H9 (cell line): Measurements from ENCODE around the gene ZNF280A. TPM values are rescaled to one million over a fixed set of nuclear protein-coding genes. Genes with fewer than 3 reads are reported as not detected.

ENCODE experiments used
- DNase-seq: peaks from one replicate; pipeline ENCODE4 v3.0.0-alpha.2; 2017
- H2AFZ ChIP-seq: one replicate; pipeline ENCODE4 v1.6.1; 2013; ENCODE audit warnings: mild to moderate bottlenecking, low read length, control low read depth, moderate library complexity
- H2AK5ac ChIP-seq: 2 replicates; pipeline ENCODE4 v1.6.1; 2013; ENCODE audit warnings: low read length, control low read depth, mixed read lengths; ENCODE audit not compliant: insufficient read length
- H2BK120ac ChIP-seq: one replicate; pipeline ENCODE4 v1.6.1; 2013; ENCODE audit warnings: low read depth, mild to moderate bottlenecking, low read length, control low read depth, inconsistent platforms; ENCODE audit not compliant: poor library complexity, severe bottlenecking
- H2BK12ac ChIP-seq: 2 replicates; pipeline ENCODE4 v1.6.1; 2013; ENCODE audit warnings: low read length, control low read depth, mixed read lengths, low read depth; ENCODE audit not compliant: insufficient read length
- H2BK15ac ChIP-seq: 2 replicates; pipeline ENCODE4 v1.6.1; 2013; ENCODE audit warnings: low read depth, low read length, control low read depth
- H2BK20ac ChIP-seq: one replicate; pipeline ENCODE4 v1.6.1; 2013; ENCODE audit warnings: low read depth, mild to moderate bottlenecking, low read length, control low read depth, inconsistent platforms; ENCODE audit not compliant: poor library complexity, severe bottlenecking
- H2BK5ac ChIP-seq: 2 replicates; pipeline ENCODE4 v1.6.1; 2013; ENCODE audit warnings: low read length, control low read depth, mixed read lengths; ENCODE audit not compliant: insufficient read length
- H3K14ac ChIP-seq: 2 replicates; pipeline ENCODE4 v1.6.1; 2013; ENCODE audit warnings: low read length, control low read depth; ENCODE audit not compliant: insufficient read depth
- H3K18ac ChIP-seq: 2 replicates; pipeline ENCODE4 v1.6.1; 2013; ENCODE audit warnings: low read depth, mild to moderate bottlenecking, mixed read lengths, low read length, control low read depth; ENCODE audit not compliant: insufficient read length
- H3K23ac ChIP-seq: 2 replicates; pipeline ENCODE4 v1.6.1; 2013; ENCODE audit warnings: low read length, control low read depth, mixed read lengths, low read depth; ENCODE audit not compliant: insufficient read length
- H3K23me2 ChIP-seq: 2 replicates; pipeline ENCODE4 v1.6.1; 2013; ENCODE audit warnings: low read depth, mild to moderate bottlenecking, mixed read lengths, low read length, control low read depth; ENCODE audit not compliant: insufficient read length, poor library complexity, severe bottlenecking
- H3K27ac ChIP-seq: 2 replicates; pipeline ENCODE4 v1.5.1; 2013; ENCODE audit warnings: low read length, control low read depth, mixed read lengths, low read depth; ENCODE audit not compliant: insufficient read length
- H3K27me3 ChIP-seq: 2 replicates; pipeline ENCODE4 v1.6.1; 2013; ENCODE audit warnings: low read length, control low read depth, inconsistent platforms; ENCODE audit not compliant: insufficient read depth
- H3K4ac ChIP-seq: 2 replicates; pipeline ENCODE4 v1.6.1; 2013; ENCODE audit warnings: low read depth, mild to moderate bottlenecking, control low read depth, inconsistent platforms, low read length, moderate library complexity
- H3K4me1 ChIP-seq: 2 replicates; pipeline ENCODE4 v1.6.1; 2013; ENCODE audit warnings: low read length, control low read depth, inconsistent platforms; ENCODE audit not compliant: insufficient read depth
- H3K4me2 ChIP-seq: 2 replicates; pipeline ENCODE4 v1.6.1; 2013; ENCODE audit warnings: low read length, control low read depth, mixed read lengths; ENCODE audit not compliant: insufficient read length, insufficient read depth
- H3K56ac ChIP-seq: 2 replicates; pipeline ENCODE4 v1.6.1; 2013; ENCODE audit warnings: low read depth, mild to moderate bottlenecking, mixed read lengths, low read length, control low read depth; ENCODE audit not compliant: insufficient read length
- H3K79me1 ChIP-seq: 2 replicates; pipeline ENCODE4 v1.6.1; 2013; ENCODE audit warnings: low read depth, mild to moderate bottlenecking, moderate library complexity, low read length, control low read depth, inconsistent platforms; ENCODE audit not compliant: insufficient read depth, poor library complexity, severe bottlenecking
- H3K79me2 ChIP-seq: 2 replicates; pipeline ENCODE4 v1.6.1; 2013; ENCODE audit warnings: low read length, control low read depth, inconsistent platforms; ENCODE audit not compliant: insufficient read depth
- H3K9ac ChIP-seq: 2 replicates; pipeline ENCODE4 v1.6.1; 2013; ENCODE audit warnings: low read length, control low read depth, mixed read lengths; ENCODE audit not compliant: insufficient read length; ENCODE audit errors: extremely low read depth
- H3K9me3 ChIP-seq: one replicate; pipeline ENCODE4 v1.6.1; 2013; ENCODE audit warnings: low read depth, low read length, inconsistent platforms; ENCODE audit not compliant: control insufficient read depth
- H3T11ph ChIP-seq: one replicate; pipeline ENCODE4 v1.6.1; 2013; ENCODE audit warnings: mild to moderate bottlenecking, low read length, control low read depth, inconsistent platforms
- H4K20me1 ChIP-seq: one replicate; pipeline ENCODE4 v1.6.1; 2013; ENCODE audit not compliant: control insufficient read depth, insufficient read length, insufficient read depth
- H4K5ac ChIP-seq: 2 replicates; pipeline ENCODE4 v1.6.1; 2013; ENCODE audit warnings: low read depth, mild to moderate bottlenecking, mixed read lengths, low read length, control low read depth; ENCODE audit not compliant: insufficient read length
- H4K8ac ChIP-seq: replicated peaks from 2 replicates; pipeline ENCODE4 v1.6.1; 2013; ENCODE audit warnings: low read length, control low read depth, mixed read lengths, low read depth; ENCODE audit not compliant: insufficient read length
- H4K91ac ChIP-seq: 2 replicates; pipeline ENCODE4 v1.6.1; 2013; ENCODE audit warnings: low read depth, mild to moderate bottlenecking, moderate library complexity, mixed read lengths, low read length, control low read depth; ENCODE audit not compliant: insufficient read length
- H3K27ac Mint-ChIP-seq, 3 experiments: 2 replicates in 2 of 3; 3 replicates in 1 of 3; pipeline ENCODE4 v1.8.0; 2020 to 2021; ENCODE audit warnings: mixed read lengths in 3 of 3, mild to moderate bottlenecking in 1 of 3, moderate library complexity in 1 of 3
- H3K27me3 Mint-ChIP-seq: 2 replicates; pipeline ENCODE4 v1.8.0; 2021; ENCODE audit warnings: low read depth, mild to moderate bottlenecking, moderate library complexity, mixed read lengths
- H3K36me3 Mint-ChIP-seq, 3 experiments: 2 replicates in 2 of 3; 3 replicates in 1 of 3; pipeline ENCODE4 v1.8.0; 2020 to 2021; ENCODE audit warnings: low read depth in 3 of 3, mixed read lengths in 3 of 3; ENCODE audit not compliant: insufficient read depth in 1 of 3
- H3K4me1 Mint-ChIP-seq, 2 experiments: 2 replicates each; pipeline ENCODE4 v1.8.0; 2020; ENCODE audit warnings: mixed read lengths in 2 of 2
- H3K4me3 Mint-ChIP-seq, 2 experiments: 2 replicates in 1 of 2; 3 replicates in 1 of 2; pipeline ENCODE4 v1.8.0; 2020 to 2021; ENCODE audit warnings: mild to moderate bottlenecking in 2 of 2, mixed read lengths in 2 of 2, moderate library complexity in 1 of 2
- H3K9me3 Mint-ChIP-seq, 2 experiments: 2 replicates in 1 of 2; 3 replicates in 1 of 2; pipeline ENCODE4 v1.8.0; 2020; ENCODE audit warnings: mild to moderate bottlenecking in 2 of 2, mixed read lengths in 2 of 2, moderate library complexity in 1 of 2
- WGBS: extraction: QIAGEN DNeasy Blood & Tissue Kit; methylation state at CpG from one replicate; pipeline ENCODE4 v1.1.7; 2013; ENCODE audit warnings: missing lambda C conversion rate, low lambda C conversion rate, mixed read lengths; ENCODE audit not compliant: insufficient read length; ENCODE audit errors: extremely low coverage; 5-methylcytosine and 5-hydroxymethylcytosine counted together
- total RNA-seq: library from RNA; stranded (reverse); gene quantifications from 2 replicates; pipeline ENCODE4 v1.2.1, GENCODE V29; 2021
- TF ChIP-seq, protein P1 (sequence below): fragments of 200-600 bp; sonication (generic); conservative IDR thresholded peaks from 3 replicates; pipeline ENCODE4 v1.8.0; 2021; ENCODE audit warnings: antibody characterized with exemption, mild to moderate bottlenecking

The ZNF280A gene
- total RNA-seq, 1 experiment from 2014 or later, result 0.13 TPM

DNA sequence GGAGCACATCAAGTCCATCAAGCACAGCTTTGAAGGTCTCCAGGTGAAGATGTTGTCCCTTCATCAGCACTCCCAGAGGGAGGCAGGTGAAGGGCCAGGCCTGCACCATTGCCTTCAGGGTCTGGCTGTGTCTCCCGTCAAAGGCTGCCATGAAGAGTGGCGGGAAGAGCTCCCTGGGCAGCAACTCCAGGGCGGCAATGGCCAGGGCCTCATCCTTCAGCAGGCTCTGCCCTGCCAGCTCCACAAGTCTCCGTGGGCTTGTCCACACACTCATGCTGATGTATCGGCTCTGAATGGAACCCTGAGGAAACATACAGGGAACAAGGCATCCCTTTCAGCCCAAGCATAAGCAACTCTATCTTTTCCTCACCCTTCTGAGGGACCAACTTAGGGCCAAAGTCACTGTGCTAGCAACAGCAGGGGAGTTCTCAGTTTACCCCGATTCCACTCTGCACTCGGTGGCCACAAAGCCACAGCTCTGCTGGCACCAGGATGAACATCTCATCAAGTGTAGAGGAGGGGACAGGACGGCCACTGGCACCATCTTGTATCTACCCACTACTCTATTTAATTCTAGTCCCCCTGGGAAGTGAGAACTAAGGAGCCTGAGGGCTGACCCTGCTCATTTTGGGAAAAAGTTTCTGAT lies 30.8 kb upstream of the ZNF280A start:
- H3K9me3 ChIP-seq, result no peaks in the 10 kb centered on the region
- H4K5ac ChIP-seq, result no peak overlapping the region
- no peaks in the 10 kb centered on the region for H3K79me2 ChIP-seq
- H3K9ac ChIP-seq, result no peak overlapping the region
- H3K23me2 ChIP-seq, result no peaks in the 10 kb centered on the region
- no peak overlapping the region for H2BK12ac ChIP-seq
- no peak overlapping the region for H2BK15ac ChIP-seq
- Mint-ChIP-seq H3K36me3 (no peaks in the 10 kb centered on the region), H3K27me3 (peaks cover 97% of the 10 kb centered on the region), H3K4me1 (no peaks in the 10 kb centered on the region), H3K9me3 (no peaks in the 10 kb centered on the region; a peak in 1 of 5 replicates), H3K27ac (no peak overlapping the region), H3K4me3 (no peak overlapping the region)
- no peaks in the 10 kb centered on the region for H3K4me1 ChIP-seq
- WGBS, result no CpG with 5 or more reads among the region's 8 CpGs
- H3K79me1 ChIP-seq, result no peaks in the 10 kb centered on the region
- peaks cover 43% of the 10 kb centered on the region; the same call in 1 of the 2 replicates for H3K27me3 ChIP-seq
- TF ChIP-seq, protein P1, sequence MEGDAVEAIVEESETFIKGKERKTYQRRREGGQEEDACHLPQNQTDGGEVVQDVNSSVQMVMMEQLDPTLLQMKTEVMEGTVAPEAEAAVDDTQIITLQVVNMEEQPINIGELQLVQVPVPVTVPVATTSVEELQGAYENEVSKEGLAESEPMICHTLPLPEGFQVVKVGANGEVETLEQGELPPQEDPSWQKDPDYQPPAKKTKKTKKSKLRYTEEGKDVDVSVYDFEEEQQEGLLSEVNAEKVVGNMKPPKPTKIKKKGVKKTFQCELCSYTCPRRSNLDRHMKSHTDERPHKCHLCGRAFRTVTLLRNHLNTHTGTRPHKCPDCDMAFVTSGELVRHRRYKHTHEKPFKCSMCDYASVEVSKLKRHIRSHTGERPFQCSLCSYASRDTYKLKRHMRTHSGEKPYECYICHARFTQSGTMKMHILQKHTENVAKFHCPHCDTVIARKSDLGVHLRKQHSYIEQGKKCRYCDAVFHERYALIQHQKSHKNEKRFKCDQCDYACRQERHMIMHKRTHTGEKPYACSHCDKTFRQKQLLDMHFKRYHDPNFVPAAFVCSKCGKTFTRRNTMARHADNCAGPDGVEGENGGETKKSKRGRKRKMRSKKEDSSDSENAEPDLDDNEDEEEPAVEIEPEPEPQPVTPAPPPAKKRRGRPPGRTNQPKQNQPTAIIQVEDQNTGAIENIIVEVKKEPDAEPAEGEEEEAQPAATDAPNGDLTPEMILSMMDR, result no peak
- H2BK20ac ChIP-seq, result no peak overlapping the region
- H3K27ac ChIP-seq, result no peak overlapping the region
- H2AFZ ChIP-seq, result no peak overlapping the region
- H3T11ph ChIP-seq, result no peak overlapping the region
- no peak overlapping the region for H3K4ac ChIP-seq
- no peak overlapping the region for H2BK120ac ChIP-seq
- H4K20me1 ChIP-seq, result no peaks in the 10 kb centered on the region
- no peak for DNase-seq
- H2BK5ac ChIP-seq, result no peak overlapping the region
- no peak overlapping the region for H3K56ac ChIP-seq
- H3K14ac ChIP-seq, result no peak overlapping the region
- H3K4me2 ChIP-seq, result no peak overlapping the region
- H2AK5ac ChIP-seq, result no peak overlapping the region
- no peak overlapping the region for H3K18ac ChIP-seq
- no peak overlapping the region for H4K91ac ChIP-seq
- H4K8ac ChIP-seq, result no peak overlapping the region
- no peak overlapping the region for H3K23ac ChIP-seq
